DND-41 (cell line): Measurements from ENCODE around the gene ALDOA.
A peak's percentile ranks its signal among the peaks of the same experiment; 100 is the strongest.

Source experiments
- ATAC-seq: fragments of 200-7000 bp; cut with Tn5 transposase; 3 replicates; pipeline ENCODE4 v1.9.1; 2021; ENCODE audit warnings: low read depth; ENCODE audit not compliant: insufficient read depth
- DNase-seq: peaks from one replicate; pipeline ENCODE4 v3.0.0-alpha.2; 2020
- H2AFZ ChIP-seq: 2 replicates; pipeline ENCODE4 v1.6.0; 2012; ENCODE audit warnings: low read depth, low read length
- H3K27ac ChIP-seq: 2 replicates; pipeline ENCODE4 v1.5.1; 2012; ENCODE audit warnings: low read length, inconsistent platforms
- H3K27me3 ChIP-seq: fragments of 200-600 bp; sonication (generic); 2 replicates; pipeline ENCODE4 v1.6.0; 2012; ENCODE audit warnings: low read length, mild to moderate bottlenecking, inconsistent platforms; ENCODE audit not compliant: insufficient read depth, poor library complexity
- H3K36me3 ChIP-seq: 2 replicates; pipeline ENCODE4 v1.5.1; 2012; ENCODE audit warnings: low read length, inconsistent platforms; ENCODE audit not compliant: insufficient read depth
- H3K4me1 ChIP-seq: 2 replicates; pipeline ENCODE4 v1.5.1; 2012; ENCODE audit warnings: mild to moderate bottlenecking, low read length; ENCODE audit not compliant: insufficient read depth
- H3K4me2 ChIP-seq: 2 replicates; pipeline ENCODE4 v1.6.0; 2012; ENCODE audit warnings: mild to moderate bottlenecking, moderate library complexity, low read length, inconsistent platforms; ENCODE audit not compliant: insufficient read depth
- H3K4me3 ChIP-seq, 2 experiments: fragments of 200-600 bp in 1 of 2; shearing (Covaris generic) in 1 of 2; 2 replicates each; pipeline ENCODE4 v1.5.1; 2012 to 2016; ENCODE audit warnings: inconsistent platforms in 2 of 2, low read length in 2 of 2, mild to moderate bottlenecking in 2 of 2, low read depth in 1 of 2, moderate library complexity in 1 of 2
- H3K79me2 ChIP-seq: 2 replicates; pipeline ENCODE4 v1.6.0; 2012; ENCODE audit warnings: low read length, inconsistent platforms; ENCODE audit not compliant: insufficient read depth
- H3K9ac ChIP-seq: 2 replicates; pipeline ENCODE4 v1.6.0; 2012; ENCODE audit warnings: low read depth, mild to moderate bottlenecking, inconsistent platforms, low read length, moderate library complexity
- H3K9me3 ChIP-seq: 2 replicates; pipeline ENCODE4 v1.5.1; 2012; ENCODE audit warnings: low read length, moderate library complexity, mild to moderate bottlenecking, inconsistent platforms; ENCODE audit not compliant: insufficient read depth, severe bottlenecking
- H4K20me1 ChIP-seq: 2 replicates; pipeline ENCODE4 v1.6.0; 2012; ENCODE audit warnings: low read length; ENCODE audit not compliant: insufficient read depth
- EZH2 ChIP-seq: IDR thresholded peaks from 3 replicates; pipeline ENCODE4 v1.6.1; 2012; ENCODE audit warnings: borderline replicate concordance, low read depth, mild to moderate bottlenecking, moderate library complexity, low read length, inconsistent platforms; ENCODE audit not compliant: severe bottlenecking
- TF ChIP-seq, protein P1 (sequence below): IDR thresholded peaks from 2 replicates; pipeline ENCODE4 v1.5.1; 2012; ENCODE audit warnings: borderline replicate concordance, low read length, moderate library complexity, mild to moderate bottlenecking; ENCODE audit not compliant: poor library complexity, severe bottlenecking; ENCODE audit errors: extremely low read depth

ALDOA gene

GRCh38 chr16:30077656-30078055, 12.1 kb downstream of the ALDOA start:
- Histone ChIP-seq H3K4me3 (peak overlapping the region in 1 of 2 experiments; percentile 70; a peak in 2 of 4 replicates), H2AFZ (no peak overlapping the region), H3K27ac (peak overlapping the region; percentile 33; the same call in 1 of the 2 replicates), H3K4me1 (peaks cover 32% of the 10 kb centered on the region), H4K20me1 (peaks cover 46% of the 10 kb centered on the region), H3K79me2 (peaks cover 57% of the 10 kb centered on the region), H3K9ac (peak overlapping the region; percentile 73; the same call in 1 of the 2 replicates), H3K4me2 (peak overlapping the region; percentile 96), H3K27me3 (no peaks in the 10 kb centered on the region), H3K36me3 (peaks cover 57% of the 10 kb centered on the region), H3K9me3 (no peaks in the 10 kb centered on the region)
- ATAC-seq (no peak), DNase-seq (no peak)
- TF ChIP-seq, protein P1, sequence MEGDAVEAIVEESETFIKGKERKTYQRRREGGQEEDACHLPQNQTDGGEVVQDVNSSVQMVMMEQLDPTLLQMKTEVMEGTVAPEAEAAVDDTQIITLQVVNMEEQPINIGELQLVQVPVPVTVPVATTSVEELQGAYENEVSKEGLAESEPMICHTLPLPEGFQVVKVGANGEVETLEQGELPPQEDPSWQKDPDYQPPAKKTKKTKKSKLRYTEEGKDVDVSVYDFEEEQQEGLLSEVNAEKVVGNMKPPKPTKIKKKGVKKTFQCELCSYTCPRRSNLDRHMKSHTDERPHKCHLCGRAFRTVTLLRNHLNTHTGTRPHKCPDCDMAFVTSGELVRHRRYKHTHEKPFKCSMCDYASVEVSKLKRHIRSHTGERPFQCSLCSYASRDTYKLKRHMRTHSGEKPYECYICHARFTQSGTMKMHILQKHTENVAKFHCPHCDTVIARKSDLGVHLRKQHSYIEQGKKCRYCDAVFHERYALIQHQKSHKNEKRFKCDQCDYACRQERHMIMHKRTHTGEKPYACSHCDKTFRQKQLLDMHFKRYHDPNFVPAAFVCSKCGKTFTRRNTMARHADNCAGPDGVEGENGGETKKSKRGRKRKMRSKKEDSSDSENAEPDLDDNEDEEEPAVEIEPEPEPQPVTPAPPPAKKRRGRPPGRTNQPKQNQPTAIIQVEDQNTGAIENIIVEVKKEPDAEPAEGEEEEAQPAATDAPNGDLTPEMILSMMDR = no peak
- TF ChIP-seq EZH2 = no peak

GRCh38 chr16:30078744-30079143, 13.2 kb downstream of the ALDOA start:
- H3K36me3 ChIP-seq = peaks cover 67% of the 10 kb centered on the region
- TF ChIP-seq, protein P1 = no peak
- no peak for TF ChIP-seq EZH2
- H3K79me2 ChIP-seq = peaks cover 57% of the 10 kb centered on the region

GRCh38 chr16:30079480-30079879, 13.9 kb downstream of the ALDOA start:
- Histone ChIP-seq H4K20me1 (peaks cover 52% of the 10 kb centered on the region), H3K9ac (no peak overlapping the region), H3K36me3 (peaks cover 74% of the 10 kb centered on the region), H2AFZ (no peak overlapping the region), H3K4me1 (peaks cover 32% of the 10 kb centered on the region), H3K27ac (no peak overlapping the region), H3K9me3 (no peaks in the 10 kb centered on the region), H3K79me2 (peaks cover 57% of the 10 kb centered on the region), H3K4me2 (no peak overlapping the region), H3K4me3 (no peak overlapping the region), H3K27me3 (no peaks in the 10 kb centered on the region)
- no peak for TF ChIP-seq EZH2
- TF ChIP-seq, protein P1 = no peak
- no peak for DNase-seq
- no peak for ATAC-seq

More at GRCh38 chr16:30078744-30079143, 13.2 kb downstream of the ALDOA start:
- ATAC-seq = no peak
- H4K20me1 ChIP-seq = peaks cover 52% of the 10 kb centered on the region
- no peak overlapping the region for H3K27ac ChIP-seq
- H3K4me2 ChIP-seq = no peak overlapping the region
- no peak overlapping the region for H2AFZ ChIP-seq
- no peak overlapping the region for H3K9ac ChIP-seq
- H3K4me3 ChIP-seq = no peak overlapping the region
- no peak for DNase-seq
- H3K27me3 ChIP-seq = no peaks in the 10 kb centered on the region
- no peaks in the 10 kb centered on the region for H3K9me3 ChIP-seq
- peaks cover 32% of the 10 kb centered on the region for H3K4me1 ChIP-seq

GRCh38 chr16:30082545-30083090, 17.1 kb downstream of the ALDOA start:
- DNase-seq = no peak
- Histone ChIP-seq H3K79me2 (peaks cover 33% of the 10 kb centered on the region), H4K20me1 (peaks cover 39% of the 10 kb centered on the region), H3K9ac (no peak overlapping the region), H3K9me3 (no peaks in the 10 kb centered on the region), H3K27me3 (no peaks in the 10 kb centered on the region), H3K4me1 (peaks cover 10% of the 10 kb centered on the region), H3K36me3 (peaks cover 74% of the 10 kb centered on the region), H3K4me3 (no peak overlapping the region), H3K4me2 (no peak overlapping the region), H2AFZ (no peak overlapping the region), H3K27ac (no peak overlapping the region)
- ATAC-seq = no peak
- TF ChIP-seq, protein P1 = peak; percentile 41
- no peak for TF ChIP-seq EZH2
